Activated CD4-positive, alpha-beta T cell treated with anti-CD3 and anti-CD28 coated beads for 36 hours (primary cell): ENCODE measurements around the gene MACROD2. TPM values are rescaled to one million over a fixed set of nuclear protein-coding genes. Genes with fewer than 3 reads are reported as not detected.

Experiments used
- ATAC-seq: fragments of 200-7000 bp; cut with Tn5 transposase; one replicate; pipeline ENCODE4 v1.10.0; 2021; ENCODE audit warnings: mild to moderate bottlenecking, moderate library complexity
- CTCF ChIA-PET: fragments of 350-600 bp; sonication (Branson Sonifier 250); formaldehyde crosslinking; loops from one replicate; lab custom pipeline; 2021; ENCODE audit warnings: antibody characterized with exemption; lab: Charles Lee
- POLR2A ChIA-PET: fragments of 350-600 bp; sonication (Branson Sonifier 250); formaldehyde crosslinking; loops from one replicate; lab custom pipeline; 2021; ENCODE audit warnings: antibody characterized with exemption, inconsistent platforms; lab: Charles Lee
- DNase-seq: peaks from one replicate; pipeline ENCODE4 v3.0.0-alpha.2; 2020
- H3K27ac Mint-ChIP-seq: one replicate; pipeline ENCODE4 v1.8.0; 2021; ENCODE audit warnings: mixed read lengths
- H3K27me3 Mint-ChIP-seq: one replicate; pipeline ENCODE4 v1.8.0; 2021; ENCODE audit warnings: mixed read lengths
- H3K36me3 Mint-ChIP-seq: one replicate; pipeline ENCODE4 v1.8.0; 2021; ENCODE audit warnings: low read depth, mixed read lengths
- H3K4me1 Mint-ChIP-seq: one replicate; pipeline ENCODE4 v1.8.0; 2021; ENCODE audit warnings: mixed read lengths
- H3K4me3 Mint-ChIP-seq: one replicate; pipeline ENCODE4 v1.8.0; 2021; ENCODE audit warnings: mild to moderate bottlenecking, moderate library complexity, mixed read lengths
- H3K9me3 Mint-ChIP-seq: one replicate; pipeline ENCODE4 v1.8.0; 2021; ENCODE audit warnings: low read depth, mixed read lengths
- intact Hi-C, 2 experiments: fragments of 100-400 bp; cut with DNase I in 1 of 2; cut with micrococcal nuclease in 1 of 2; formaldehyde crosslinking; loops; one replicate each; pipeline versions ENCODE4 v1.14.2 to v1.15.1; 2022 to 2024; cut with DNase I, micrococcal nuclease
- total RNA-seq, 2 experiments: library from RNA; stranded (reverse); gene quantifications; one replicate each; pipeline ENCODE4 v1.2.3, GENCODE V29; 2021

The MACROD2 gene
- total RNA-seq, 2 experiments from 2014 or later = not detected

- DNase-seq (no peak), ATAC-seq (no peak)
- ChIA-PET CTCF (no interaction called here), POLR2A (no interaction called here)
- Mint-ChIP-seq H3K4me3 (no peak overlapping the region), H3K27ac (no peak overlapping the region), H3K4me1 (no peaks in the 10 kb centered on the region), H3K9me3 (peaks cover 3% of the 10 kb centered on the region), H3K27me3 (no peaks in the 10 kb centered on the region), H3K36me3 (no peaks in the 10 kb centered on the region)
- intact Hi-C loops = loop anchor here in 1 of 2 experiments (10.0 kb wide), 1 partner anchor 773 kb away; no protein-coding TSS in a partner anchor
Measured at GRCh38 chr20:15702161-15702560, 1706.8 kb downstream of the MACROD2 start.

GRCh38 chr20:15703171-15703911 lies 1708.0 kb downstream of the MACROD2 start:
- CTCF ChIA-PET = no interaction called here

GRCh38 chr20:15705975-15706374 lies 1710.7 kb downstream of the MACROD2 start:
- intact Hi-C loops = loop anchor here in 1 of 2 experiments (10.0 kb wide), 1 partner anchor 769 kb away; no protein-coding TSS in a partner anchor
- DNase-seq (no peak), ATAC-seq (no peak)
- no peaks in the 10 kb centered on the region for H3K36me3 Mint-ChIP-seq
- peaks cover 3% of the 10 kb centered on the region for H3K9me3 Mint-ChIP-seq
- POLR2A ChIA-PET = no interaction called here
- no peaks in the 10 kb centered on the region for H3K27me3 Mint-ChIP-seq
- CTCF ChIA-PET = interaction anchor here (0.7 kb wide), 1 partner anchor 933 kb away, joined by 3 read pairs; no protein-coding TSS in a partner anchor
- H3K4me3 Mint-ChIP-seq = no peak overlapping the region
- no peak overlapping the region for H3K27ac Mint-ChIP-seq
- no peaks in the 10 kb centered on the region for H3K4me1 Mint-ChIP-seq

More at GRCh38 chr20:15703171-15703911, 1708.0 kb downstream of the MACROD2 start:
- peaks cover 3% of the 10 kb centered on the region for H3K9me3 Mint-ChIP-seq
- no peaks in the 10 kb centered on the region for H3K36me3 Mint-ChIP-seq
- intact Hi-C loops = loop anchor here in 1 of 2 experiments (10.0 kb wide), 1 partner anchor 771 kb away; no protein-coding TSS in a partner anchor
- H3K27ac Mint-ChIP-seq = no peak overlapping the region
- no peak overlapping the region for H3K4me3 Mint-ChIP-seq
- DNase-seq (no peak), ATAC-seq (no peak)
- POLR2A ChIA-PET = no interaction called here
- H3K27me3 Mint-ChIP-seq = no peaks in the 10 kb centered on the region
- no peaks in the 10 kb centered on the region for H3K4me1 Mint-ChIP-seq

GRCh38 chr20:15706719-15707118 lies 1711.4 kb downstream of the MACROD2 start:
- DNase-seq (no peak), ATAC-seq (no peak)
- ChIA-PET CTCF (interaction anchor here (1.2 kb wide), 1 partner anchor 769 kb away, joined by 4 read pairs; no protein-coding TSS in a partner anchor), POLR2A (no interaction called here)
- Mint-ChIP-seq H3K36me3 (no peaks in the 10 kb centered on the region), H3K27ac (no peak overlapping the region), H3K4me3 (no peak overlapping the region), H3K4me1 (no peaks in the 10 kb centered on the region), H3K27me3 (no peaks in the 10 kb centered on the region), H3K9me3 (peaks cover 3% of the 10 kb centered on the region)
- intact Hi-C loops = loop anchor here in 1 of 2 experiments (10.0 kb wide), 1 partner anchor 768 kb away; no protein-coding TSS in a partner anchor

- DNase-seq (peak; percentile 74), ATAC-seq (no peak)
- intact Hi-C loops = loop anchor here (1.0 to 10.0 kb wide), 3 partner anchors 766 to 1052 kb away; no protein-coding TSS in a partner anchor
- no peaks in the 10 kb centered on the region for H3K27me3 Mint-ChIP-seq
- ChIA-PET CTCF (interaction anchor here (0.7 to 1.2 kb wide), 8 partner anchors 9 to 1031 kb away, joined by 3 to 6 read pairs (median 4); no protein-coding TSS in a partner anchor), POLR2A (no interaction called here)
- H3K36me3 Mint-ChIP-seq = no peaks in the 10 kb centered on the region
- H3K4me1 Mint-ChIP-seq = no peaks in the 10 kb centered on the region
- H3K4me3 Mint-ChIP-seq = no peak overlapping the region
- H3K9me3 Mint-ChIP-seq = no peaks in the 10 kb centered on the region
- no peak overlapping the region for H3K27ac Mint-ChIP-seq
Measured at GRCh38 chr20:15708984-15709598, 1713.8 kb downstream of the MACROD2 start.

GRCh38 chr20:15710636-15711035 lies 1715.3 kb downstream of the MACROD2 start:
- H3K36me3 Mint-ChIP-seq = no peaks in the 10 kb centered on the region
- CTCF ChIA-PET = interaction anchor here (0.9 kb wide), 1 partner anchor 767 kb away, joined by 3 read pairs; no protein-coding TSS in a partner anchor
- no peak for DNase-seq

GRCh38 chr20:15711177-15711576 lies 1715.9 kb downstream of the MACROD2 start:
- intact Hi-C loops = no loop called here
- H3K27ac Mint-ChIP-seq = no peak overlapping the region
- no peak for DNase-seq
- H3K9me3 Mint-ChIP-seq = no peaks in the 10 kb centered on the region
- H3K36me3 Mint-ChIP-seq = no peaks in the 10 kb centered on the region
- ChIA-PET POLR2A (no interaction called here), CTCF (interaction anchor here (0.5 kb wide), 1 partner anchor 129 kb away, joined by 3 read pairs; no protein-coding TSS in a partner anchor)
- no peaks in the 10 kb centered on the region for H3K27me3 Mint-ChIP-seq
- no peaks in the 10 kb centered on the region for H3K4me1 Mint-ChIP-seq
- H3K4me3 Mint-ChIP-seq = no peak overlapping the region
- ATAC-seq = no peak

More at GRCh38 chr20:15710636-15711035, 1715.3 kb downstream of the MACROD2 start:
- no peaks in the 10 kb centered on the region for H3K4me1 Mint-ChIP-seq
- H3K27me3 Mint-ChIP-seq = no peaks in the 10 kb centered on the region
- H3K27ac Mint-ChIP-seq = no peak overlapping the region
- no peaks in the 10 kb centered on the region for H3K9me3 Mint-ChIP-seq
- no peak overlapping the region for H3K4me3 Mint-ChIP-seq
- no peak for ATAC-seq
- intact Hi-C loops = no loop called here
- POLR2A ChIA-PET = no interaction called here

GRCh38 chr20:15716256-15716655 lies 1720.9 kb downstream of the MACROD2 start:
- no peak overlapping the region for H3K4me3 Mint-ChIP-seq
- no peaks in the 10 kb centered on the region for H3K4me1 Mint-ChIP-seq
- H3K9me3 Mint-ChIP-seq = no peaks in the 10 kb centered on the region
- ChIA-PET POLR2A (no interaction called here), CTCF (no interaction called here)
- DNase-seq (no peak), ATAC-seq (no peak)
- no peaks in the 10 kb centered on the region for H3K27me3 Mint-ChIP-seq
- intact Hi-C loops = no loop called here
- H3K36me3 Mint-ChIP-seq = no peaks in the 10 kb centered on the region
- H3K27ac Mint-ChIP-seq = no peak overlapping the region

GRCh38 chr20:15726416-15726815 lies 1731.1 kb downstream of the MACROD2 start:
- intact Hi-C loops = no loop called here
- Mint-ChIP-seq H3K27me3 (no peaks in the 10 kb centered on the region), H3K36me3 (no peaks in the 10 kb centered on the region), H3K9me3 (peaks cover 13% of the 10 kb centered on the region), H3K4me1 (no peaks in the 10 kb centered on the region), H3K27ac (no peak overlapping the region), H3K4me3 (no peak overlapping the region)
- CTCF ChIA-PET = no interaction called here
- ATAC-seq (no peak), DNase-seq (no peak)
- POLR2A ChIA-PET = no interaction called here

GRCh38 chr20:15734052-15734451 lies 1738.7 kb downstream of the MACROD2 start:
- CTCF ChIA-PET = no interaction called here

GRCh38 chr20:15739035-15739434 lies 1743.7 kb downstream of the MACROD2 start:
- H3K9me3 Mint-ChIP-seq = no peaks in the 10 kb centered on the region
- no peak for ATAC-seq
- CTCF ChIA-PET = no interaction called here
- H3K27me3 Mint-ChIP-seq = no peaks in the 10 kb centered on the region
- POLR2A ChIA-PET = no interaction called here
- intact Hi-C loops = no loop called here
- H3K4me3 Mint-ChIP-seq = no peak overlapping the region
- no peak overlapping the region for H3K27ac Mint-ChIP-seq
- no peaks in the 10 kb centered on the region for H3K36me3 Mint-ChIP-seq
- DNase-seq = no peak
- no peaks in the 10 kb centered on the region for H3K4me1 Mint-ChIP-seq

More at GRCh38 chr20:15734052-15734451, 1738.7 kb downstream of the MACROD2 start:
- Mint-ChIP-seq H3K4me1 (no peaks in the 10 kb centered on the region), H3K4me3 (no peak overlapping the region), H3K27me3 (no peaks in the 10 kb centered on the region), H3K27ac (no peak overlapping the region), H3K9me3 (peaks cover 7% of the 10 kb centered on the region), H3K36me3 (no peaks in the 10 kb centered on the region)
- ATAC-seq (no peak), DNase-seq (no peak)
- POLR2A ChIA-PET = no interaction called here
- intact Hi-C loops = no loop called here
